ENCODE measurements around the gene OLFML2A.

OLFML2A gene

DNA sequence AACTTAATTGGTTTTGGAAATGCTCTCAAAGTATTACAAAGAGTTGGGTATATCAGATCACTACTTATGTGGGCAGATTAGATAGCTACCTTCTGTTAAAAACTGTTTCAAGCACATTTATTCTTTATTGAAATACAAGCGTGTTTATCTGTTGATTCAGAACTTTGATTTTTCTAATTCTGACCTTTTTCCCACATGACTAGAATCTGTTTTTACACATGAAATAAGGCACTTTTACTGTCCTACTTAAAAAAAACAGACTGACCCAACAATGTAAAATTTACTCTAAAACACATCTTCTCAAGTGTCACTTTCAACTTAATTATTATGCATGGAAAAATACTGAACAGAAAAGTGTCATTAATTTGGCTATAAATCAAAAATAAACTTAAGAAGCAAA is 10.6 kb upstream of the OLFML2A start:
- Histone ChIP-seq H3K9me3 (ENCODE audit: control insufficient read depth, low read length) (no peaks in the 10 kb centered on the region), H3K4me3 (ENCODE audit: insufficient read depth in 1 of 2, low read depth in 1 of 2, low read length in 2 of 2) (no peak overlapping the region), H3K27me3 (ENCODE audit: control insufficient read depth in 1 of 2, insufficient read depth in 1 of 2, low read length in 2 of 2) (peaks cover 16 to 82% of the 10 kb centered on the region in 2 experiments), H3K9ac (ENCODE audit: low read length) (no peak overlapping the region), H4K91ac (ENCODE audit: low read length) (no peak overlapping the region), H3K18ac (ENCODE audit: low read depth in 1 of 2, low read length in 2 of 2) (no peak overlapping the region), H2BK120ac (ENCODE audit: low read depth, low read length) (no peak overlapping the region), H2AK5ac (ENCODE audit: low read length, severe bottlenecking) (no peak overlapping the region), H3K4ac (ENCODE audit: low read depth in 1 of 2, low read length in 2 of 2) (no peak overlapping the region), H3K27ac (ENCODE audit: low read length, poor library complexity, severe bottlenecking) (no peak overlapping the region), H3K4me2 (ENCODE audit: low read length, poor library complexity, severe bottlenecking) (no peak overlapping the region), H2BK12ac (ENCODE audit: low read length in 2 of 2) (no peak overlapping the region), H3K14ac (ENCODE audit: low read length in 2 of 2) (no peak overlapping the region), H2BK15ac (ENCODE audit: low read depth, poor library complexity, severe bottlenecking) (no peak overlapping the region), H2BK5ac (ENCODE audit: low read depth, low read length, poor library complexity, severe bottlenecking) (no peak overlapping the region), H3K23ac (ENCODE audit: low read length in 2 of 2) (no peak overlapping the region), H4K8ac (ENCODE audit: low read length) (no peak overlapping the region), H2AFZ (ENCODE audit: low read depth, low read length) (no peak overlapping the region), H3K79me1 (replicated peaks; ENCODE audit: low read length, poor library complexity, severe bottlenecking) (peaks cover 16% of the 10 kb centered on the region), H3K36me3 (ENCODE audit: control insufficient read depth in 1 of 2, insufficient read depth in 2 of 2, low read depth in 1 of 2, low read length in 2 of 2) (no peaks in the 10 kb centered on the region), H3K4me1 (ENCODE audit: control insufficient read depth, insufficient read depth, low read depth, low read length) (peaks cover 11% of the 10 kb centered on the region)
- WGBS, result 100% methylated on average over 1 of the region's 1 CpG
- DNase-seq, result no peak

DNA sequence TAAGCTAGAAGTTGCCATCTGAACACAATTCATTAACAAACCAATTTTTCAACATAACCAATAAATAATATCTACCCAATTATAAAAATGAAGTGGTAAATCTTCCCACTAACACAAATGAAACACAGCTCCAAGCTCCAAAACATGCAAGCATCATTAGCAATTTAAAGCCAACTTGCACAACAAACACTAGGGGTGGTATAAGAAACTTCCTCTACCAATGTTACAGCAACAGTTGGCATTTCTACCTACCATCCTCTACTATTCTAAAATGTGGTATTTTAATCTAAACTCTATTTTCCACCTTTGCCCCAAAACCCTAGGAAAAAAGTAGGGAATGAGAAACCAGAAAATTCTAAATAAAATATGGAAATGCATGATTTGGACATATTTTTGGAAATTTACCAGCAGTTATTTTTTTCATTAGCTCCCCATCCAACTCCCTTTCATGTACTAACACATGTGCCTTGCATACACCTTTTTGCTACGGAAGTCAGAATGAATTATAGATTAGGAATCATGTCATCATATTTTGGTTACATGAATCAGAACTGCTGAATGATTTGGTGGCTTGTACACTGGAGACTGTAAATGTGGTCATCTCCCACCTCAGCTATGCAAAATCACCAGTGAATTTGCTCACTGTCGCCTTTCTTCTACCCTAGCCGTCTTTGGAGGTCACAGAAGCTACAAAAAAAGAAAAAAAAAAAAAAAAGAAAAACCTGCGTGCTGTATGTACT is 9.9 kb upstream of the OLFML2A start:
- Histone ChIP-seq H2AK5ac (ENCODE audit: low read length, severe bottlenecking) (no peak overlapping the region), H3K27me3 (ENCODE audit: control insufficient read depth in 1 of 2, insufficient read depth in 1 of 2, low read length in 2 of 2) (peaks cover 16 to 76% of the 10 kb centered on the region in 2 experiments), H4K8ac (ENCODE audit: low read length) (no peak overlapping the region), H2BK15ac (ENCODE audit: low read depth, poor library complexity, severe bottlenecking) (no peak overlapping the region), H3K9ac (ENCODE audit: low read length) (no peak overlapping the region), H2BK120ac (ENCODE audit: low read depth, low read length) (no peak overlapping the region), H2BK12ac (ENCODE audit: low read length in 2 of 2) (no peak overlapping the region), H3K4me2 (ENCODE audit: low read length, poor library complexity, severe bottlenecking) (no peak overlapping the region), H4K91ac (ENCODE audit: low read length) (no peak overlapping the region), H3K4me1 (ENCODE audit: control insufficient read depth, insufficient read depth, low read depth, low read length) (peaks cover 11% of the 10 kb centered on the region), H3K4me3 (ENCODE audit: insufficient read depth in 1 of 2, low read depth in 1 of 2, low read length in 2 of 2) (no peak overlapping the region), H3K18ac (ENCODE audit: low read depth in 1 of 2, low read length in 2 of 2) (no peak overlapping the region), H3K27ac (ENCODE audit: low read length, poor library complexity, severe bottlenecking) (no peak overlapping the region), H2AFZ (ENCODE audit: low read depth, low read length) (no peak overlapping the region), H3K9me3 (ENCODE audit: control insufficient read depth, low read length) (no peaks in the 10 kb centered on the region), H2BK5ac (ENCODE audit: low read depth, low read length, poor library complexity, severe bottlenecking) (no peak overlapping the region), H3K14ac (ENCODE audit: low read length in 2 of 2) (no peak overlapping the region), H3K36me3 (ENCODE audit: control insufficient read depth in 1 of 2, insufficient read depth in 2 of 2, low read depth in 1 of 2, low read length in 2 of 2) (no peaks in the 10 kb centered on the region), H3K4ac (ENCODE audit: low read depth in 1 of 2, low read length in 2 of 2) (no peak overlapping the region), H3K79me1 (replicated peaks; ENCODE audit: low read length, poor library complexity, severe bottlenecking) (peaks cover 16% of the 10 kb centered on the region), H3K23ac (ENCODE audit: low read length in 2 of 2) (no peak overlapping the region)
- no CpG with 5 or more reads among the region's 4 CpGs for WGBS
- no peak for DNase-seq

DNA sequence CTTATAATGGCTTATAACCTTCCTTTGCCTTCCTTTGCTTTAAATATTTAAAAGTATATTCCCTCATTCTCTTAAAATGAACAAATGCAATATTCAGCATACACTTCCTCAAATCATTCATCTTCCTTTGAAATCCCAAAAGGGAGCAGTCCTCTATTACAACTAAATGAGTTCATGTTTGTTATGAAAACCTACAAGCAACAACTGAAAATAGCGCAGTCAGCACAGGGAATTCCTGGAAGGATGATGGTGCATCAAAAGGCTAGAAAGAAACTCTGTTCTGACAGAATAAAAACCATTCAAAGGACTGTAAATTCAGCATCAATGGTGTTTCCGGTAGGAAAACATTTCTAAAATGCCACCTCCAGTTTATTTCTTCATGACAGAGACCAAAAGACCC is 9.1 kb upstream of the OLFML2A start:
- Histone ChIP-seq H3K4me3 (ENCODE audit: insufficient read depth in 1 of 2, low read depth in 1 of 2, low read length in 2 of 2) (no peak overlapping the region), H3K36me3 (ENCODE audit: control insufficient read depth in 1 of 2, insufficient read depth in 2 of 2, low read depth in 1 of 2, low read length in 2 of 2) (no peaks in the 10 kb centered on the region), H2BK120ac (ENCODE audit: low read depth, low read length) (no peak overlapping the region), H3K79me1 (replicated peaks; ENCODE audit: low read length, poor library complexity, severe bottlenecking) (peaks cover 16% of the 10 kb centered on the region), H3K18ac (ENCODE audit: low read depth in 1 of 2, low read length in 2 of 2) (no peak overlapping the region), H3K4me1 (ENCODE audit: control insufficient read depth, insufficient read depth, low read depth, low read length) (peaks cover 12% of the 10 kb centered on the region), H4K8ac (ENCODE audit: low read length) (no peak overlapping the region), H3K27me3 (ENCODE audit: control insufficient read depth in 1 of 2, insufficient read depth in 1 of 2, low read length in 2 of 2) (peaks cover 16 to 67% of the 10 kb centered on the region in 2 experiments), H3K23ac (ENCODE audit: low read length in 2 of 2) (no peak overlapping the region), H3K14ac (ENCODE audit: low read length in 2 of 2) (no peak overlapping the region), H2BK5ac (ENCODE audit: low read depth, low read length, poor library complexity, severe bottlenecking) (no peak overlapping the region), H3K4me2 (ENCODE audit: low read length, poor library complexity, severe bottlenecking) (no peak overlapping the region), H3K4ac (ENCODE audit: low read depth in 1 of 2, low read length in 2 of 2) (no peak overlapping the region), H2AK5ac (ENCODE audit: low read length, severe bottlenecking) (no peak overlapping the region), H4K91ac (ENCODE audit: low read length) (no peak overlapping the region), H2AFZ (ENCODE audit: low read depth, low read length) (no peak overlapping the region), H3K27ac (ENCODE audit: low read length, poor library complexity, severe bottlenecking) (no peak overlapping the region), H3K9me3 (ENCODE audit: control insufficient read depth, low read length) (no peaks in the 10 kb centered on the region), H3K9ac (ENCODE audit: low read length) (no peak overlapping the region), H2BK12ac (ENCODE audit: low read length in 2 of 2) (no peak overlapping the region), H2BK15ac (ENCODE audit: low read depth, poor library complexity, severe bottlenecking) (no peak overlapping the region)
- DNase-seq, result no peak
- whole genome bisulfite sequencing, result 50% methylated on average over 2 of the region's 2 CpGs

DNA sequence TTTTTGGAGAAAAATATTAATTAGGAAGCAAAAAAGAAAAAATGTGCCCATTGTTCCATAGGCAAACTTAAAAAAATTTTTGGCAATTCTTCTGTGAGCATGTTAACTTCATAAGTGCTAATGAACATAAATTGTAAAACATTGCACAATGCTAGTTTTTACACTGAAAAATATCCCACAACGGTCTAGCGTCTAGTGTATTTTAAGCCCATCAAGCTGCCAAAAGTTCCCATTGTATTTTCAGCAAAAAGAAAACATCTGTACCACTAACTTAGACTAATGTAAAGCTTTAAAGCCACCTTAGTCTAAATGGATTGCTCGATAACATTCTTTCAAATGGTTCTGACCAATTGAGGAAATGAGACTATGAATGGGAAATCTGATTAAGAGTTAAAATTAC is 8.6 kb upstream of the OLFML2A start:
- Histone ChIP-seq H3K18ac (ENCODE audit: low read depth in 1 of 2, low read length in 2 of 2) (no peak overlapping the region), H3K36me3 (ENCODE audit: control insufficient read depth in 1 of 2, insufficient read depth in 2 of 2, low read depth in 1 of 2, low read length in 2 of 2) (no peaks in the 10 kb centered on the region), H3K14ac (ENCODE audit: low read length in 2 of 2) (no peak overlapping the region), H3K9me3 (ENCODE audit: control insufficient read depth, low read length) (no peaks in the 10 kb centered on the region), H3K79me1 (replicated peaks; ENCODE audit: low read length, poor library complexity, severe bottlenecking) (peaks cover 15% of the 10 kb centered on the region), H2BK5ac (ENCODE audit: low read depth, low read length, poor library complexity, severe bottlenecking) (no peak overlapping the region), H3K27ac (ENCODE audit: low read length, poor library complexity, severe bottlenecking) (no peak overlapping the region), H2AFZ (ENCODE audit: low read depth, low read length) (no peak overlapping the region), H3K23ac (ENCODE audit: low read length in 2 of 2) (no peak overlapping the region), H3K9ac (ENCODE audit: low read length) (no peak overlapping the region), H3K4me2 (ENCODE audit: low read length, poor library complexity, severe bottlenecking) (no peak overlapping the region), H3K4me3 (ENCODE audit: insufficient read depth in 1 of 2, low read depth in 1 of 2, low read length in 2 of 2) (no peak overlapping the region), H3K4me1 (ENCODE audit: control insufficient read depth, insufficient read depth, low read depth, low read length) (peaks cover 12% of the 10 kb centered on the region), H2BK15ac (ENCODE audit: low read depth, poor library complexity, severe bottlenecking) (no peak overlapping the region), H2BK120ac (ENCODE audit: low read depth, low read length) (no peak overlapping the region), H3K27me3 (ENCODE audit: control insufficient read depth in 1 of 2, insufficient read depth in 1 of 2, low read length in 2 of 2) (peaks cover 16 to 62% of the 10 kb centered on the region in 2 experiments), H2BK12ac (ENCODE audit: low read length in 2 of 2) (no peak overlapping the region), H3K4ac (ENCODE audit: low read depth in 1 of 2, low read length in 2 of 2) (no peak overlapping the region), H4K8ac (ENCODE audit: low read length) (no peak overlapping the region), H4K91ac (ENCODE audit: low read length) (no peak overlapping the region), H2AK5ac (ENCODE audit: low read length, severe bottlenecking) (no peak overlapping the region)
- WGBS, result 77% methylated on average over 2 of the region's 3 CpGs
- no peak for DNase-seq
